GM19395 (cell line): Measurements from ENCODE around the gene EIF2B5.
"Not testable (repeated sequence)": the region's sequence is repeated elsewhere in the genome, so short reads cannot be mapped to it uniquely, and the experiment has no call there.

Experiments
- ATAC-seq: cut with Tn5 transposase; IDR thresholded peaks from one replicate; pipeline ENCODE4 v1.9.1; 2021; ENCODE audit warnings: mild to moderate bottlenecking, moderate library complexity; ENCODE audit not compliant: unreplicated experiment

Gene EIF2B5

DNA sequence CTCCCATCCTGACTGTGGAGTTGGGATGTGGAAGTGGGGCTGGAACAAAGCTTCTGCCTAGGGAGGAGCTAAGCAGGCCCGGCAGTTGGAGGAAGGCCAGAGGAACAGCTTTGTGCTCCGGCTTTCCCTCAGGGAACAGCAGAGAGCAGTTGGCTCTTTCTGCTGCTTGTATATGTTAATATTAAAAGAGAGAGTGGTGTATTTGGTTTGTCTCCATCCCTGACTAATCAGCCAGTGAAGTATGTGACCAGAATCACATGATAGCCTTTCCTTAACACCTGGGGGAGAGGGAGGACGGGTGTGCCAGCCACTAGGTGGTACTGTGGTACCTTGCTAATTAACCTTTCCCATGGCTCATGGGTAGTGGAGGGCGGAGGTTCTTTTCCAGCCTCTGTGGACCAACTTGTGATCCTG, 10.0 kb downstream of the EIF2B5 start:
- ATAC-seq = no peak

DNA sequence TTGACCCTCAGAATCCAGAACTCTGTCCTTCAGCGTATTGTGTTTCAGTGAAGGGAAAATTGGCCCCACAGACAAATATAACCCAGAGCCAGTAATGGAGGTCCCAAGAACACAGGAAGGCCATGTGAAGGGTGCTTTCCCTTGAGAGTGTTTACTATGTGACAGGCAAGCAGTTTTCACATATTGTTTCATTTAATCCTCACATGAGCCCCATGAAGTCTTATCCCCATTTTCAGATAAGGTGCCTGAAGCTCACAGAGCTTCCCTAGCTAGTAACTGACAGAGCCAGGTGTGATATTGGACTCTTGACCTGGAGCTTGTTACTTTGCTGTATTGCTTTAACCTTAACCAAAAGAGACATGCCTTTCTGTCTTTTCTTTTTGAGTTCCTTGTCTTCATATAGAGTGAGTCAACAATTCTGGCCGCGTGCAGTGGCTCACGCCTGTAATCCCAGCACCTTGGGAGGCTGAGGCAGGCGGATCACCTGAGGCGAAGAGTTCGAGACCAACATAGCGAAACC, 10.7 kb downstream of the EIF2B5 start:
- ATAC-seq = no peak

DNA sequence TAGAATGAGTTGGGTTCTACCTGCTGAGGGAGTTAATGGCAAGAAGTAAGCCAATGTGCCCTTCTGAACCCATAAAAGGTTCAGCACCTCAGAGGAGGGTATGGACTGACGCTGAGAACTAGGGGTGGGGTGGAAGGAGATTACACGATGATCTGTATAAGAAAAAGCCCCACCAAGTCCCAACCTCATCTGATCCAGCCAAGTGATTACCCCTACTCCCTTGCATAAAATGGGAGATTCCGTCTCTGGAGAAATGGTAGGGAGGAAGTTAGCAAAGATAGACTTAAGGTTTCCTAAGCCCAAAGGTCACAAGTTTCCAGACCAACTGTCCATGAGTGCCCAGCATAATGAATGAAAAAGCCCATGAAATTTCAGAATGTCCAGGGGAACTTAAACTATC, 12.9 kb downstream of the EIF2B5 start:
- no peak for ATAC-seq

DNA sequence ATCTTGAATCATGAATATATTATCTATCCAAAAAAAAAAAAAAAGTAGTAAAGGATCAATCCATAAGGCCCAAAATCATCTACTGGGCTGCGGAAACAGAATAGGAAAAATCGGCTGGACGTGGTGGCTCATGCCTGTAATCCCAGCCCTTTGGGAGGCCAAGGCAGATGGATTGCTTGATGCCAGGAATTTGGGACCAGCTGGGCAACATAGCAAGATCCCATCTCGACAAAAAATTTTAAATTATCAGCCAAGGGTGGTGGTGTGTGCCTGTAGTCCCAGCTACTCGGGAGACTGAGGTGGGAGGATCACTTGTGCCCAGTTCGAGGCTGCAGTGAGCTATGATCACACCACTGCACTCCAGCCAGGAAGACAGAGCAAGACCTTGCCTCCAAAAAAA, 14.0 kb downstream of the EIF2B5 start:
- no peak for ATAC-seq

DNA sequence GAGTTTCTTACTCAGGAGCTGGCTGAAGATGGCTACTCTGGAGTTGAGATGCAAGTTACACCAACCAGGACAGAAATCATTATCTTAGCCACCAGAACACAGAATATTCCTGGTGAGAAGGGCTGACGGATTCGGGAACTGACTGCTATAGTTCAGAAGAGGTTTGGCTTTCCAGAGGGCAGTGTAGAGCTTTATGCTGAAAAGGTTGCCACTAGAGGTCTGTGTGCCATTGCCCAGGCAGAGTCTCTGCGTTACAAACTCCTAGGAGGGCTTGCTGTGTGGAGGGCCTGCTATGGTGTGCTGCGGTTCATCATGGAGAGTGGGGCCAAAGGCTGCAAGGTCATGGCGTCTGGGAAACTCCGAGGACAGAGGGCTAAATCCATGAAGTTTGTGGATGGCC, 14.6 kb downstream of the EIF2B5 start:
- not testable (repeated sequence) for ATAC-seq

DNA sequence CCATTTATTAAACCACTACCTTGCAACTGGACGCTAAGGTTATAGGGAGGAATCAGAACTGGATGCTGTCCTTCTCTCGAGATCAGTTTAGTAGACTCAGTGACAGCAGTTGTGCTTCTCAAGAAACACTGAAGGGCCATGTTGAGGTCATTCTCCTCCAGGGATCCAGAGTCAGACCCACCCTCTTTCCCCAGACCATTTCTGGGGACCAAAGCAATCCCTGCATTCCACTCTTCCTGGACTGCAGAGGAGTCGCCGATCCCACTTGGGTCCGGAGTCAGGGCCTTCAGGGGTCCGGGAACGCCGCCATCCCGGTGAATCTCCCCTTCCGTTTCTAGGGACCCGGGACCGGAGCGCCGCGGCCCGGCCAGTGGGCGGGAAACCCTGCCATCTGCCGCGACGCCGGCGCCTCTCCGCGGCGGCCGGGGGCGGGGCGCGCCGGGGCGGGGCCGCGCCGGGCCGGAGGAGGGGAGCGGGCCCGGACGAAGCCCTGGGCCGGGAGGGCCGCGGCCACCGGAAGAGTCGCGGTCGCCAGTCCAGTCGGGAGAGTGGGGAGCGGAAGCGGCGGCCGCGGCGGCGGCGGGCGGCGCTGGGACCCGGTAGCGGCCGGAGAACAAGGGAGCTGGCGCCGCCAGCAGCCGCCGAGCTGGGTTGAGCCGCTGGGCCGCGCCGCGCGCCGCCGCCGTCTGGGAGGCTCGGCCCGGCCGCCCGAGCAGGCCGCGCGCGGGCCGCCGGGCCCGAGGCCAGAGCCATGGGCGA, 19.9 kb downstream of the EIF2B5 start, which contains the start of gene DVL3:
DVL3 (plus strand) TSS at position 493 of the 759 bp plus-strand sequence; CDS start at position 752, 259 bp downstream.
- ATAC-seq = peak; percentile 68

DNA sequence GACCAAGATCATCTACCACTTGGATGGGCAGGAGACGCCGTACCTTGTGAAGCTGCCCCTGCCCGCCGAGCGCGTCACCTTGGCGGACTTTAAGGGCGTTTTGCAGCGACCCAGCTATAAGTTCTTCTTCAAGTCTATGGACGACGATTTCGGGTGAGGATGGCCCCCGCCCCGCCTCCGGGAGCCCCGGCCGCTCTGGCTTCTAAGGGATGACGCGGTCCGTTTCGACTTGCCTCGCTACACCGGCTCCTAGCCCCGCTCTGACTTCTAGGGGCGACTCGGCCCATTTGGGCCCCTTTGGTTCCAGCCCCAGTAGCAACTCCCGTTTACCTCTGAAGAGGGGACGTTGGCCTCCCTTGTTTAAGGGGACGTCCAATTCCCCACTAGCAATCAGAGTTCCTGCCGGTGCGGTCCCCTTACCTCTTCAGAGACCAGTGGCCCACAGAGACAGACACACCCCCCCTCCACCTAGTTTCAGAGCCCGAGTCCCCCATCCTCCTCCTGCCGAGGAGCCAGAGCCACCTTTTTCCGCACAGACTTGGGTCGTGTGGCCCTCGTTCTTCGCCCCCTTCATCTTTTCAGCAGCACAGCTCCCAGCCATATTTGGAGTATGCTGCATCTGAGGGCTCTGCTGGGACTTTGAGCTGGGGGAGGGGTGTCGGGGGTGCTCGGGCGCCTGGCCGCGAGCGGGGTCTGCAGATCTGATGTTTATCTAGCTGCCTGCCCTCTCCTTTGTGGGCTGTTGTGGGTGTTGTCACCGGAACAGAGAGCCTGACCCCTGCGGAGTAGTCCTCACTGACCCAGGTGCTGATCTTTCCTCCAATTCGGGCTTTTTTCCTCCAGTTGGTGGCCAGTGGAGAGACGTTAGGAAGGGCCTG, 20.7 kb downstream of the EIF2B5 start:
- ATAC-seq = peak; percentile 58

DNA sequence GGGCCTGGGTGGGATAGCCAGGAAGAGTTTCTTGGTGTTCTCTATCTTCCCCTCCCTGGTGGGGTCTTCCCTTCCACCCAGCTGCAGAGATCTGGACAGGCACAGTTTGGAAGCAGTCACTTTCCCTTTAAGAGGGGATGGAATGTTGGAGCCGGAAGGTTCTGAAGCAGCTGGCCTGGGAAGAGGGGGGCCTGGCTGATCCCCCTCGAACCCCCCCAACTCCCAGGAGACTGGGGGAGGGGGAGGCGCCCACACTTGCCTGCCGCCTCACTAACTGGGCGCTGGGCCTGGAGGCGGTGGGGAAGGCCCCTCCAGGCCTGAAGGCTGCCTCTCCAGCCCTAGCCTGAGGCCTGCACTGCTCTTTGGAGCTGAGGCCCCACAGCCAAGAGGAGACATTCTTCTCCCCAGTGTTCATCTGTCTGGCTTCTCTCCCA, 21.4 kb downstream of the EIF2B5 start:
- ATAC-seq = no peak

DNA sequence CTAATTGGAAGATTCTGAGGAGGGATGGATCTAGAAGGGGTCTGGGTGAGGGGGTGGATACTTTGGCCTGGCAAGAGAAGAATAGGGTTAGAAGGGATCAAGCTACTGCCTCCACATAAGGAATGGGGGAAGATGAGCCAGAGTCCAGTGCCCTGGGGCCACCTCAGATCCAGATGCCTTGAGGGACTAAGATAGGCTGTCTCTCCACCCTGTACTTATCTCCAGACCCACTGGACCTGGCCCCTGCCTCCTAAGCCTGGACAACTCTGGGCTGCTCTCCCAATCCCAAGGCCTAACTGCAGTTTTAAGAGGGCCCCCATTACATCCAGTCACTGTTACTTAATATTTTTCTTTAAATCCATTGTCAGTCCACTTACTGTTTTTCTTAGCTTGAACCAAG, 22.0 kb downstream of the EIF2B5 start:
- ATAC-seq = no peak

DNA sequence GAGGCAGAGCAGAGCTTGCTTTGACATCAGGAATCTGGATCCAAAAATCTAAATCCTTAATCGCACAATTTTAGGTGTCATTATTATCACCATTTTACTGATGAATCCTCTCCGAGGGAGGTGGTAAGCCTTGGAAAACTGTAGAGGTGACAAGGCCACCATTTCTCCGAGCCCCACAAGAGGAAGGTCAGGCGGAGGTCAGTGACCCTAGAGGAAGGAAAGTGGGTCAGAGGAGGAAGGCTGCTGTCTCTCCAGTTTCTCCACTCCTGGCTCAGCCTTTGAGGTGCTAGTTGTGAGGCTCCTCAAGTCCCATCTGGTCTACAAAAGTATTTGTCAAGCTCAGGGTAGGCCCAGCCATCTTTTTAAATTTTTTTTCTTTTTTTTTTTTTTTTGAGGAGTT, 23.2 kb downstream of the EIF2B5 start:
- ATAC-seq = no peak

DNA sequence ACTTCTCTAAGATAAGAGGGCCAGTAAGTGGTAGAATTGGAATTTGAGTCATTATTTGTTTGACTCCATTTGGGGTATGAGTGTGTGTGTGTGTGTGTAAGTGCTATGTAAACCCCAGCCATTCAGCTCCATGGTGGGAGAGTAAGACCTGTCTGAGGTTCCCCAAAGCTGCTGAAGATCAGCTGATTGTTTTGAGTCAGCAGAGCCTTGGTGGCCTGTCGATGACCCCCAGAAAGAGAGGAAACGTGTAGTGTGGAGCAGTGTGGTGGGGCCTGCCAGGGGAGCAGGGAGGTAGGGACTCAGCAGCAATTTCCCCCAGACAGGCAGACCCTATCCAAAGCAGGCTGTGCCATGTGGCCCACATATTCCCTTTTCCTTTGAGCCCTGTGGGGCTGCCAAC, 25.3 kb downstream of the EIF2B5 start:
- ATAC-seq = no peak

DNA sequence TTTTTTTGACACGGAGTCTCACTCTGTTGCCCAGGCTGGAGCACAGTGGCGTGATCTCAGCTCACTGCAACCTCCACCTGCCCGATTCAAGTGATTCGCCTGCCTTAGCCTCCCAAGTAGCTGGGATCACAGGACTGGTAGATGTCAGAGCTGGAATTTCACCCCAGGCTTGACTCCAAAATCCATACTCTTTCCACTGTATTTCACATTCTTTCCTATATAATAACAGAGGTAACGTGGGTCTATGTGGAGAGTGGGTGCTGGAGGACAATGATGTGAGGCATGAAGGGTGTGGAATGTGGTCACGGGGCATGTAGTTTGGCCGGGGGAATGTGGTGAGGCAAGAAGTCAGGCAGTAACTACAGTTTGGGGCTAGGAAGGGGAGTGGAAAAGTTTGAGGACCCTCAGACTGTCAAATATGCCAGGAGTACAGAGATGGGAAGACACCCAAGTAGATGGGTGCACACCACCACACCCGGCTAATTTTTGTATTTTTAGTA, 27.5 kb downstream of the EIF2B5 start:
- ATAC-seq = not testable (repeated sequence)

DNA sequence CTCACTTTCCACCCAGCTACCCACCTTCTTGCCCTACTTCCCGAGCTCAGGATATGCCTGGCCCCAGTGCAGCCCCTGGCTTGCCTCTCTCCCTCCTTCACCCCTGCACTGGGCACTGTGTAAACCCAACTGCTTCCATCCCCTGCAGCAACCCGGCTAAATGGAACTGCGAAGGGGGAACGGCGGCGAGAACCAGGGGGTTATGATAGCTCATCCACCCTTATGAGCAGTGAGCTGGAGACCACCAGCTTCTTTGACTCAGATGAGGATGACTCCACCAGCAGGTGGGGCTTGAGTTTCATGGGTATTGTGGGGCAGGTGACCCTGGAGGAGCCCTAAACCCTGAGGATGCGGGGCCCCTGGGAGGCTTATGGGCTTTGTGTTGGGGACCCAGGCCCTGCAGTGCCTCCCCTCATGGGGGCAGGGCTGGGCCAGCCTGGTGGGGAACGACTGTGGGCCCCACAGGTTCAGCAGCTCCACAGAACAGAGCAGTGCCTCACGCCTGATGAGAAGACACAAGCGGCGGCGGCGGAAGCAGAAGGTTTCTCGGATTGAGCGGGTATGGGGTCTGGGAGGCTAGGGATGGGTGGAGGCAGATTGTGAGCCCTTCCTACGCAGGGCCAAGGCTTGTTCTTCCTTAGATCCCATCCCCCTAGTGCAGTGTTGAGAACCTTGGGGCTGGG, 29.6 kb downstream of the EIF2B5 start:
- no peak for ATAC-seq

DNA sequence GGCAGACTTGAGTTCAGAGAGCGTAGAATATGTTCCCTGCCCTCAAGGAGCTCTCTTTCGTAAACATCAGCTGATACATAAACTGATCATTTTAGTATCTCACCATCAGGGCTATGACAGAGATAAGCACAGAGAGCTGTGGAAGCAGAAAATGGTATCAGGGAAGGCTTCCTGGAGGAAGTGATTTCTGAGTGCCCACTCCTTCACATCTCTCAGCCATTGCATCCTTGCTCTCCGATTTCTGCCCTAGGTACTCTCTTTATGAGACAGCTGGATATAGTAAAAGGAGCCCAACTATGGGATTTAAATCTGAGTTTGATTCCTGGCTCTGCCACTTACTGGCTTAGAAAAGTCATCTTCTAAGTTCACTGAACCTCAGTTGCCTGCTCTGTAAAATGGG, 30.4 kb downstream of the EIF2B5 start:
- ATAC-seq = no peak

DNA sequence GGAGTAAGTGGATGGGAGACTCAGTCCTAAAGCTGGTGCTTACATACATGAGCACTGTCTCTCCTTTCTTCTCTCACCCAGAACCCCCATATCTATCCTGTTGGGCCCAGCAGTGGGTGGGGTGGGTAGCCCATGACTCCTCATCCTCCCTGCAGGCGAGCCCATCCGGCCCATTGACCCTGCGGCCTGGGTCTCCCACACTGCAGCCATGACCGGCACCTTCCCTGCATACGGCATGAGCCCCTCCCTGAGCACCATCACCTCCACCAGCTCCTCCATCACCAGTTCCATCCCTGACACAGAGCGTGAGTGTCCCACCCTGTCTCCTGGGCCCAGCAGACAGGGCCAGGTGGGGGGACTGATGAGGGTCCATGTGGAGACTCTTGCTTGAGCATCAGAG, 31.5 kb downstream of the EIF2B5 start:
- ATAC-seq = no peak

DNA sequence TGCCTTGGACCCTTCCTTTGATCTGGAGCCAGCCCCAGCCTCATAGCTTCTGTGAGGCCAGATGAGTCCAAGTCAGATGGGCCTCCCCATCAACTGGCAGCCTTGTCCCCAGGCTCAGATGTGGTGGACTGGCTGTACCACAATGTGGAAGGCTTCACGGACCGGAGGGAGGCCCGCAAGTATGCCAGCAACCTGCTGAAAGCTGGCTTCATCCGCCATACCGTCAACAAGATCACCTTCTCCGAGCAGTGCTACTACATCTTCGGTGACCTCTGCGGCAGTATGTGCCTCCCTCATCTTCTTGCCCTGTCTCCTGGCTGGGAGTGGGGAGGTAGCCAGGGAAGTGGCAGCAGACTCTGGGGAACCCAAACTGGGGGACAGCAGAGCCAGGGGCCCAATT, 32.6 kb downstream of the EIF2B5 start:
- no peak for ATAC-seq

DNA sequence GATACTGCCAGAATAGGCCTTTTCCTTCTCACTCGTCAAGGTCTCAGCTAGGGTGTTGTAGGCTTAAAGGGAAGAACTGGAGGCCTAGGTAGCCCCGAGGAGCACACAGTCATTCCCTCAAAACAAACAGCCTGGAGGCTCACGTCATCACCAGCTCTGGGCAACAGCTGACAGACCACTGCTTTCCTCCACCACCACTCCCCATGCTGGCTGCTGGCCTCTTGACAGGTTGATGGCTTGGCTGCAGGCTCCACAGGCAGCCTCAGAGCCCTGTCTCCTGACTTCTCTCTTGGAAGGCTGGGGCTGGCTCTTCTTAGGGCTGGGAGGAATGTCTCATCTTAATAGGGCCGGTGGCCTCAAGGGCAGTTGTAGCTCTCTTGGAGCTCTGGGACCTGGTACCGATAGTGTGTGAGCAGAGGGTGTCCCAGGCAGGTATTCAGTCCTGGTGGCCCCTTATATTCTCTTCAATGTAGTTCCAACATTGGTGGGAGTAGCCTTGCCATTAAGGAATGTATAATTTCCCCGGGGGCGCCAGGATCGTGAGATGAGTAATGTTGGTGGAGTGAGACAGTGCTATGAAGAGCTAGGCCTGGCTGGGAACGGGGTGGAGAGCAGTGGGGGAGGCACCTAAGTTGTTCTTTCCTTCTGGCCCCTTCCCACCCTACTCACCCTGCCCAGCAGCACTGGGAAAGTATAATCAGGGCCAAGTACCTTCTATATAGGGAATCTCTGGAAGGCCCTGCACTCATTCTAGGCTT, 33.4 kb downstream of the EIF2B5 start:
- ATAC-seq = no peak

DNA sequence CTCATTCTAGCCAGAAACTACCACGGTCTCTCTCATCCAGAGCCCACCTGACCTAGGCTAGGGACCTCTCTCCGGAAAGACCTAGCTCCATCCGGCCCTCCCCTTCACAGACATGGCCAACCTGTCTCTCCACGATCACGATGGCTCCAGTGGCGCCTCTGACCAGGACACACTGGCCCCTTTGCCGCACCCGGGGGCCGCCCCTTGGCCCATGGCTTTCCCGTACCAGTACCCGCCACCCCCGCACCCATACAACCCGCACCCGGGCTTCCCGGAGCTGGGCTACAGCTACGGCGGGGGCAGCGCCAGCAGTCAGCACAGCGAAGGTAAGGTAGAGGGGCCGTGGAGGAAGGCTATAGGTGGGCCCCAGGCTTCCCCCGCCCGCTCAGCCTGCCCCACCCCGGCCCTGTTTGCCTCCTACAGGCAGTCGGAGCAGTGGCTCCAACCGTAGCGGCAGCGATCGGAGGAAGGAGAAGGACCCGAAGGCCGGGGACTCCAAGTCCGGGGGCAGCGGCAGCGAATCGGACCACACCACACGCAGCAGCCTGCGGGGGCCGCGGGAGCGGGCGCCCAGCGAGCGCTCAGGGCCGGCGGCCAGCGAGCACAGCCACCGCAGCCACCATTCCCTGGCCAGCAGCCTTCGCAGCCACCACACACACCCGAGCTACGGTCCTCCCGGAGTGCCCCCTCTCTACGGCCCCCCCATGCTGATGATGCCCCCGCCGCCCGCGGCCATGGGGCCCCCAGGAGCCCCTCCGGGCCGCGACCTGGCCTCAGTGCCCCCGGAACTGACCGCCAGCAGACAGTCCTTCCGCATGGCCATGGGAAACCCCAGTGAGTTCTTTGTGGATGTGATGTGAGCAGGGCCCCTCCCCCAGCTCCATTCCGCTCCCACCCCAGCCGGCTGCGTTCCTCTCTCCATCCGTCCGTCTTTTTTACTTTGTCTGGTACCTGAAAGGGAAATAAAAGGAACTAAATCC, 35.0 kb downstream of the EIF2B5 start:
- no peak for ATAC-seq

DNA sequence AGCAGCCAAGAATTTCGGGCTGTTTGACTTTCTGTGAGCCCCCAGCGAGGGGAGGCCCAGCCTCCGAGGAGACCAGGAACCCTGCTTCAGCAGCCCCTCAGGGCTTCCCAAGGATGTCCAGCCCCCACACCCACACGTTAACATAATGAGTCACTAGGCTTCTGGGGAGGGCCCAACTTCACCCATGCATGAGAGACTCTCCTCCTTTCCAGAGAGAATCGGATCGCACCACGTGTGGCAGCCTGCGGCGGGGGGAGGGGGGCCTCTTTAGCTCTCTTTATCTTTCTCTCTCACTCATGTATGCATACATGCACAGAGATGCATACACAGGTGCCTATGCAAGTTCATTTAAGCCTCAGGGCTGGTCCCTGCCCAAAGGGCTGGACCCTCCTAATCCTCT, 36.4 kb downstream of the EIF2B5 start:
- no peak for ATAC-seq
